H9 (cell line): ENCODE data around the gene TSPYL2. TPM values are rescaled to one million over a fixed set of nuclear protein-coding genes. Genes with fewer than 3 reads are reported as not detected.

Experiments
- DNase-seq: peaks from one replicate; pipeline ENCODE4 v3.0.0-alpha.2; 2017
- H2AFZ ChIP-seq: one replicate; pipeline ENCODE4 v1.6.1; 2013; ENCODE audit warnings: mild to moderate bottlenecking, low read length, control low read depth, moderate library complexity
- H2AK5ac ChIP-seq: 2 replicates; pipeline ENCODE4 v1.6.1; 2013; ENCODE audit warnings: low read length, control low read depth, mixed read lengths; ENCODE audit not compliant: insufficient read length
- H2BK120ac ChIP-seq: one replicate; pipeline ENCODE4 v1.6.1; 2013; ENCODE audit warnings: low read depth, mild to moderate bottlenecking, low read length, control low read depth, inconsistent platforms; ENCODE audit not compliant: poor library complexity, severe bottlenecking
- H2BK12ac ChIP-seq: 2 replicates; pipeline ENCODE4 v1.6.1; 2013; ENCODE audit warnings: low read length, control low read depth, mixed read lengths, low read depth; ENCODE audit not compliant: insufficient read length
- H2BK15ac ChIP-seq: 2 replicates; pipeline ENCODE4 v1.6.1; 2013; ENCODE audit warnings: low read depth, low read length, control low read depth
- H2BK20ac ChIP-seq: one replicate; pipeline ENCODE4 v1.6.1; 2013; ENCODE audit warnings: low read depth, mild to moderate bottlenecking, low read length, control low read depth, inconsistent platforms; ENCODE audit not compliant: poor library complexity, severe bottlenecking
- H2BK5ac ChIP-seq: 2 replicates; pipeline ENCODE4 v1.6.1; 2013; ENCODE audit warnings: low read length, control low read depth, mixed read lengths; ENCODE audit not compliant: insufficient read length
- H3K14ac ChIP-seq: 2 replicates; pipeline ENCODE4 v1.6.1; 2013; ENCODE audit warnings: low read length, control low read depth; ENCODE audit not compliant: insufficient read depth
- H3K18ac ChIP-seq: 2 replicates; pipeline ENCODE4 v1.6.1; 2013; ENCODE audit warnings: low read depth, mild to moderate bottlenecking, mixed read lengths, low read length, control low read depth; ENCODE audit not compliant: insufficient read length
- H3K23ac ChIP-seq: 2 replicates; pipeline ENCODE4 v1.6.1; 2013; ENCODE audit warnings: low read length, control low read depth, mixed read lengths, low read depth; ENCODE audit not compliant: insufficient read length
- H3K23me2 ChIP-seq: 2 replicates; pipeline ENCODE4 v1.6.1; 2013; ENCODE audit warnings: low read depth, mild to moderate bottlenecking, mixed read lengths, low read length, control low read depth; ENCODE audit not compliant: insufficient read length, poor library complexity, severe bottlenecking
- H3K27ac ChIP-seq: 2 replicates; pipeline ENCODE4 v1.5.1; 2013; ENCODE audit warnings: low read length, control low read depth, mixed read lengths, low read depth; ENCODE audit not compliant: insufficient read length
- H3K27me3 ChIP-seq: 2 replicates; pipeline ENCODE4 v1.6.1; 2013; ENCODE audit warnings: low read length, control low read depth, inconsistent platforms; ENCODE audit not compliant: insufficient read depth
- H3K4ac ChIP-seq: 2 replicates; pipeline ENCODE4 v1.6.1; 2013; ENCODE audit warnings: low read depth, mild to moderate bottlenecking, control low read depth, inconsistent platforms, low read length, moderate library complexity
- H3K4me1 ChIP-seq: 2 replicates; pipeline ENCODE4 v1.6.1; 2013; ENCODE audit warnings: low read length, control low read depth, inconsistent platforms; ENCODE audit not compliant: insufficient read depth
- H3K4me2 ChIP-seq: 2 replicates; pipeline ENCODE4 v1.6.1; 2013; ENCODE audit warnings: low read length, control low read depth, mixed read lengths; ENCODE audit not compliant: insufficient read length, insufficient read depth
- H3K56ac ChIP-seq: 2 replicates; pipeline ENCODE4 v1.6.1; 2013; ENCODE audit warnings: low read depth, mild to moderate bottlenecking, mixed read lengths, low read length, control low read depth; ENCODE audit not compliant: insufficient read length
- H3K79me1 ChIP-seq: 2 replicates; pipeline ENCODE4 v1.6.1; 2013; ENCODE audit warnings: low read depth, mild to moderate bottlenecking, moderate library complexity, low read length, control low read depth, inconsistent platforms; ENCODE audit not compliant: insufficient read depth, poor library complexity, severe bottlenecking
- H3K79me2 ChIP-seq: 2 replicates; pipeline ENCODE4 v1.6.1; 2013; ENCODE audit warnings: low read length, control low read depth, inconsistent platforms; ENCODE audit not compliant: insufficient read depth
- H3K9ac ChIP-seq: 2 replicates; pipeline ENCODE4 v1.6.1; 2013; ENCODE audit warnings: low read length, control low read depth, mixed read lengths; ENCODE audit not compliant: insufficient read length; ENCODE audit errors: extremely low read depth
- H3K9me3 ChIP-seq: one replicate; pipeline ENCODE4 v1.6.1; 2013; ENCODE audit warnings: low read depth, low read length, inconsistent platforms; ENCODE audit not compliant: control insufficient read depth
- H3T11ph ChIP-seq: one replicate; pipeline ENCODE4 v1.6.1; 2013; ENCODE audit warnings: mild to moderate bottlenecking, low read length, control low read depth, inconsistent platforms
- H4K20me1 ChIP-seq: one replicate; pipeline ENCODE4 v1.6.1; 2013; ENCODE audit not compliant: control insufficient read depth, insufficient read length, insufficient read depth
- H4K5ac ChIP-seq: 2 replicates; pipeline ENCODE4 v1.6.1; 2013; ENCODE audit warnings: low read depth, mild to moderate bottlenecking, mixed read lengths, low read length, control low read depth; ENCODE audit not compliant: insufficient read length
- H4K8ac ChIP-seq: replicated peaks from 2 replicates; pipeline ENCODE4 v1.6.1; 2013; ENCODE audit warnings: low read length, control low read depth, mixed read lengths, low read depth; ENCODE audit not compliant: insufficient read length
- H4K91ac ChIP-seq: 2 replicates; pipeline ENCODE4 v1.6.1; 2013; ENCODE audit warnings: low read depth, mild to moderate bottlenecking, moderate library complexity, mixed read lengths, low read length, control low read depth; ENCODE audit not compliant: insufficient read length
- H3K27ac Mint-ChIP-seq, 3 experiments: 2 replicates in 2 of 3; 3 replicates in 1 of 3; pipeline ENCODE4 v1.8.0; 2020 to 2021; ENCODE audit warnings: mixed read lengths in 3 of 3, mild to moderate bottlenecking in 1 of 3, moderate library complexity in 1 of 3
- H3K27me3 Mint-ChIP-seq: 2 replicates; pipeline ENCODE4 v1.8.0; 2021; ENCODE audit warnings: low read depth, mild to moderate bottlenecking, moderate library complexity, mixed read lengths
- H3K36me3 Mint-ChIP-seq, 3 experiments: 2 replicates in 2 of 3; 3 replicates in 1 of 3; pipeline ENCODE4 v1.8.0; 2020 to 2021; ENCODE audit warnings: low read depth in 3 of 3, mixed read lengths in 3 of 3; ENCODE audit not compliant: insufficient read depth in 1 of 3
- H3K4me1 Mint-ChIP-seq, 2 experiments: 2 replicates each; pipeline ENCODE4 v1.8.0; 2020; ENCODE audit warnings: mixed read lengths in 2 of 2
- H3K4me3 Mint-ChIP-seq, 2 experiments: 2 replicates in 1 of 2; 3 replicates in 1 of 2; pipeline ENCODE4 v1.8.0; 2020 to 2021; ENCODE audit warnings: mild to moderate bottlenecking in 2 of 2, mixed read lengths in 2 of 2, moderate library complexity in 1 of 2
- H3K9me3 Mint-ChIP-seq, 2 experiments: 2 replicates in 1 of 2; 3 replicates in 1 of 2; pipeline ENCODE4 v1.8.0; 2020; ENCODE audit warnings: mild to moderate bottlenecking in 2 of 2, mixed read lengths in 2 of 2, moderate library complexity in 1 of 2
- CTCF ChIP-seq: fragments of 200-600 bp; sonication (generic); conservative IDR thresholded peaks from 3 replicates; pipeline ENCODE4 v1.8.0; 2021; ENCODE audit warnings: antibody characterized with exemption, mild to moderate bottlenecking
- WGBS: extraction: QIAGEN DNeasy Blood & Tissue Kit; methylation state at CpG from one replicate; pipeline ENCODE4 v1.1.7; 2013; ENCODE audit warnings: missing lambda C conversion rate, low lambda C conversion rate, mixed read lengths; ENCODE audit not compliant: insufficient read length; ENCODE audit errors: extremely low coverage; 5-methylcytosine and 5-hydroxymethylcytosine counted together
- long read RNA-seq: library from polyadenylated mRNA; unstranded; transcript quantifications from one replicate; pipeline ENCODE4 v2.0.0, GENCODE V29; 2020
- total RNA-seq: library from RNA; stranded (reverse); gene quantifications from 2 replicates; pipeline ENCODE4 v1.2.1, GENCODE V29; 2021

TSPYL2 gene
- total RNA-seq: 20.7 and 24.6 TPM in 2 replicates
- long read RNA-seq, transcript TSPYL2-201 (7 exons, 2,815 nt): major isoform, 35 of 79 reads
- long read RNA-seq, partial matches to known transcripts: 32 of 79 reads
- long read RNA-seq, other reads (novel, unspliced or antisense): 11 of 79 reads

GRCh38 chrX:53081925-53082772, at the start of gene TSPYL2:
Gene TSPYL2 (plus strand): TSS chrX:53082367. CDS start chrX:53082499, 132 bp downstream.
- peaks cover 3% of the 10 kb centered on the region for H3K23me2 ChIP-seq
- no peak within 1 kb of the TSS for H2BK120ac ChIP-seq
- Mint-ChIP-seq H3K27ac (peak within 1 kb of the TSS; percentile 40 to 99 (median 86); a peak in 5 of 7 replicates), H3K4me3 (peak within 1 kb of the TSS; percentile 87 to 90), H3K27me3 (peaks cover 14% of the 10 kb centered on the region), H3K4me1 (peaks cover 6 to 21% of the 10 kb centered on the region in 2 experiments), H3K9me3 (peaks cover 69 to 78% of the 10 kb centered on the region in 2 experiments), H3K36me3 (peaks cover 34 to 41% (median 37%) of the 10 kb centered on the region in 3 experiments)
- no peak within 1 kb of the TSS for H2BK5ac ChIP-seq
- H3K4me1 ChIP-seq: no peaks in the 10 kb centered on the region
- H3K27ac ChIP-seq: no peak within 1 kb of the TSS
- no peak within 1 kb of the TSS for H3K56ac ChIP-seq
- no peaks in the 10 kb centered on the region for H3K79me2 ChIP-seq
- no peak within 1 kb of the TSS for H4K5ac ChIP-seq
- H2BK20ac ChIP-seq: no peak within 1 kb of the TSS
- H2BK15ac ChIP-seq: no peak within 1 kb of the TSS
- DNase-seq: peak; percentile 96
- peak within 1 kb of the TSS; percentile 64 for H3K9ac ChIP-seq
- peaks cover 54% of the 10 kb centered on the region for H3K9me3 ChIP-seq
- no peaks in the 10 kb centered on the region for H3K79me1 ChIP-seq
- no peak within 1 kb of the TSS for H3T11ph ChIP-seq
- H3K18ac ChIP-seq: peak within 1 kb of the TSS; percentile 92
- H3K23ac ChIP-seq: no peak within 1 kb of the TSS
- WGBS: no CpG with 5 or more reads among the region's 86 CpGs
- H2BK12ac ChIP-seq: no peak within 1 kb of the TSS
- no peak within 1 kb of the TSS for H2AK5ac ChIP-seq
- TF ChIP-seq CTCF: no peak
- 0 out of 2 replicates have a peak, but pooled peaks cover 3% of the 10 kb centered on the region for H3K27me3 ChIP-seq
- no peak within 1 kb of the TSS for H4K91ac ChIP-seq
- H3K4ac ChIP-seq: no peak within 1 kb of the TSS
- H3K14ac ChIP-seq: peak within 1 kb of the TSS; percentile 90
- no peak within 1 kb of the TSS for H4K8ac ChIP-seq
- H3K4me2 ChIP-seq: peak within 1 kb of the TSS; percentile 71
- no peaks in the 10 kb centered on the region for H4K20me1 ChIP-seq
- no peak within 1 kb of the TSS for H2AFZ ChIP-seq
